IPS-NIHi7 (cell line): ENCODE data around the gene RNF207.

Experiments
- DNase-seq: peaks from one replicate; pipeline ENCODE4 v3.0.0; 2012; ENCODE audit warnings: mixed read lengths; ENCODE audit errors: extremely low spot score

The RNF207 gene

DNA sequence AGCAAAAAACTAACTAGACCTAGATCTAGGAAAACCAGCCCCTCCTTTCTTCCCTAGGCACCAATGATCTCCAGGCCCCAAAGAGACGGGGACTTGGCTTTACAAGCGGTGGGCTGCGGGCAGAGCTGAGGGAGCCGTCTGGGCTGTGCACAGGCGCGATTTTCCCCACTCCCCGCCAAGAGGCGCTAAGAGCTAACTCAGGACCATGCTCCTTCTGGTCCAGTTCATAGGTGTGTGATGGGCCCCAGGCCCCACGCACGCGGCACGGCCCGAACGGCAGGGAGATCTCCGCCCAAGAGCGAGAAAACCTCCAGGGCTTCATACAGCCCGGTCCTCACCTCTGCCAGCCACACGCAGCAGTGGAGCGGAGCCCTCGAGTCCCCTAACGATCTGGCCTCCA, 62.5 kb downstream of the RNF207 start:
- no peak for DNase-seq

DNA sequence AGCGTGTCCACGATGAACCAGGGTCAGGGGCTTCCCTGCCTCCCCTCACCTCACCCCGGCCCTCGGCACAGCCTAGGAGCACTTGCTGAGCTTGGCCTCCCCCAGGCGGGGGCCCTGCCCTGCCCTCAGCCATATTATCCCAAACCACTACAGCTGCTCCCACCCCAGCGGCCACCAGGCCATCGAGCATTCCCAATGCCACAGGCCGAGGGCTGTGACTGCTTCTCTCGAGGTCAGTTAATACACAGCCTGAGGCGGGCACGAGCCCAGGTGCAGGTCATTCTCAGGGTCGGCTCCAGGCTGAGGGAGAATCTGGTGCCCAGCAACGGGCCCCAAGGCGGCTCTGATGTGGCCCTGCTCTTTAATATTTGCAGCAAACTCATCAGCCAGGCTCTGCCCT, 63.4 kb downstream of the RNF207 start:
- no peak for DNase-seq

GRCh38 chr1:6269720-6270400, 63.9 kb downstream of the RNF207 start:
- DNase-seq: no peak

GRCh38 chr1:6270401-6270800, 64.5 kb downstream of the RNF207 start:
- no peak for DNase-seq
